ENCODE measurements around the gene PGBD5.
"Not testable (repeated sequence)": the region's sequence is repeated elsewhere in the genome, so short reads cannot be mapped to it uniquely, and the experiment has no call there.

PGBD5 gene, protein sequence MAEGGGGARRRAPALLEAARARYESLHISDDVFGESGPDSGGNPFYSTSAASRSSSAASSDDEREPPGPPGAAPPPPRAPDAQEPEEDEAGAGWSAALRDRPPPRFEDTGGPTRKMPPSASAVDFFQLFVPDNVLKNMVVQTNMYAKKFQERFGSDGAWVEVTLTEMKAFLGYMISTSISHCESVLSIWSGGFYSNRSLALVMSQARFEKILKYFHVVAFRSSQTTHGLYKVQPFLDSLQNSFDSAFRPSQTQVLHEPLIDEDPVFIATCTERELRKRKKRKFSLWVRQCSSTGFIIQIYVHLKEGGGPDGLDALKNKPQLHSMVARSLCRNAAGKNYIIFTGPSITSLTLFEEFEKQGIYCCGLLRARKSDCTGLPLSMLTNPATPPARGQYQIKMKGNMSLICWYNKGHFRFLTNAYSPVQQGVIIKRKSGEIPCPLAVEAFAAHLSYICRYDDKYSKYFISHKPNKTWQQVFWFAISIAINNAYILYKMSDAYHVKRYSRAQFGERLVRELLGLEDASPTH

GRCh38 chr1:230426246-230427093, at the start of gene PGBD5:
Gene PGBD5 (minus strand): TSS chr1:230426332. CDS start chr1:230425928, 404 bp downstream.
- DNase-seq = peak; percentile 16 to 58

GRCh38 chr1:230474924-230475323, 48.8 kb upstream of the PGBD5 start:
- DNase-seq = not testable (repeated sequence)

DNA sequence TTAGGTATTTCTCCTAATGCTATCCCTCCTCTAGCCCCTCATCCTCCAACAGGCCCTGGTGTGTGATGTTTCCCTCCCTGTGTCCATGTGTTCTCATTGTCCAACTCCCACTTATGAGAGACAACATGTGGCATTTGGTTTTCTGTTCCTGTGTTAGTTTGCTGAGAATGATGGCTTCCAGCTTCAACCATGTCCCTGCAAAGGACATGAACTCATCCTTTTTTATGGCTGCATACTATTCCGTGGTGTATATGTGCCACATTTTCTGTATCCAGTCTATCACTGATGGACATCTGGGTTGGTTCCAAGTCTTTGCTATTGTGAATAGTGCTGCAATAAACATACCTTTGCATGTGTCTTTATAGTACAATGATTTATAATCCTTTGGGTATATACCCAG, 44.6 kb upstream of the PGBD5 start:
- DNase-seq = not testable (repeated sequence)

DNA sequence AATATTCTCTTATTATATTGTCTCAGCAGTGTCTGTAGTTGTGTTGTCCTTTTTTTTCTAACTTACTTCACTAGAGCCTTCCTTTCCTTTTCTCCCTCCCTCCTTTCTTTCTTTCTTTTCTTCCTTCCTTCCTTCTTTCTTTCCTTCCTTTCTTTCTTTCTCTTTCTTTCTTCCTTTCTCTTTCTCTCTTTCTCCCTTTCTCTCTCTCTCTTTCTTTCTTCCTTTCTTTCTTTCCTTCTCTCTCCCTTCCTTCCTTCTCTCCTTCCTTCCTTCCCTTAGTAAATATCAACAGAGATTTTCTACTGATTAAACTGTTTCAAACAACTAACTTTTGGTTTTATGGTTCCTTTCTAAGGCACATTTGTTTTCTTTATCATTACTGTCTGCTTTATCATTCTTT, 43.1 kb upstream of the PGBD5 start:
- no peak for DNase-seq

- no peak for DNase-seq
These were observed 39.6 kb upstream of the PGBD5 start for GRCh38 chr1:230465691-230466090.

DNA sequence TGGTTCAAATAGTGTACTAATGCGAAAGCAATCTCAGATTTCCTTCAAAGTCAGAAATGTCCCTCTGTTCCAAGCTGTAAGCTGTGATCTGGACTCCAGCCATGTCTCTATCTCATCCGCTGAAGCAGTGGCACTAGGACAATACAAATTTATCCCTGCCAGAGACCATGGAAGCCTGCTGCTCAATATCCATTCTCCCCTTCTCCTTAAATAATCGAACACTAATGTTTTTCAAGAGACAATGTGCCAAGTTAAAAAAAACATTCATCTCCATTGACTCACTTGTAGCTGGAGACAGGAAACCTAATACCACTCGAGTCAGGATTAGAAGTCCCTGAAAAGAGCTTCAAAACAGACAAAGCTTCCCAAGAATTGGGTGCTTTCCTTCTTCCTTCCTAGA, 38.5 kb upstream of the PGBD5 start:
- DNase-seq = no peak

GRCh38 chr1:230463760-230464159, 37.6 kb upstream of the PGBD5 start:
- no peak for DNase-seq

DNA sequence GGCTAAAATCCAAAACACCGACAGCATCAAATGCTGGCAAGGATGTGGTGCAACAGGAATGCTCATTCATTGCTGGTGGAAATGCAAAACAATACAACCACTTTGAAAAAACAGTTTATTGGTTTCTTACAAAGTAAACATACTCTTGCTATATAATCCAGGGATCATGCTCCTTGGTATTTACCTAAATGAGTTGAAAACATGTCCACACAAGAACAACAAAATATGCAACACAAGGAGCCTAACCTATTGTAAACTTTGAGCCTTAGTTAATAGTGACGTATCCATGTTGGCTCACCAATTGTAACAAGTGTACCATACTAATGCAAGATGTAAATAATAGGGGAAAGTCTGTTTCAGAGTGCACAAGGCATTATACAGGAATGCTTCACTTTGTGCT, 37.2 kb upstream of the PGBD5 start:
- no peak for DNase-seq

GRCh38 chr1:230459465-230459864, 33.3 kb upstream of the PGBD5 start:
- DNase-seq = no peak

GRCh38 chr1:230458509-230458908, 32.4 kb upstream of the PGBD5 start:
- no peak for DNase-seq

DNA sequence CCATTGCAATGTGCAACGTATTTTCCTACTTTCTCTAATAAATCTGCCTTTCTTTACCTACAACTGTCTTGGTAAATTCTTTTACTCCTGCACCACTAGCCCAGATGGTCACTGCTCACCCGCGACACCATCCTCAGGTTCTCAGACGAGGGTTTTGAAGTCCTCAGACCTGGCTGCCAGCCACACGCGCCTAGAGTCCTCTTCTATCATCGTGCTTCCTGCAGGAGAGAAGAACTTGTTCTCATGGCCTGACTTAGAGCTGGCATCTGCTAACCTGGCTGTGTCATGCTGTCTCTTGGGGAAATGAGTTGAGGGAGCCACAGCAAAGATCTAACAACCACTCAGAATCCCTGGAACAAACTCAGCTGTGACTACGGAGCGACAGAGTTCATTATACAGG, 30.3 kb upstream of the PGBD5 start:
- DNase-seq = no peak

DNA sequence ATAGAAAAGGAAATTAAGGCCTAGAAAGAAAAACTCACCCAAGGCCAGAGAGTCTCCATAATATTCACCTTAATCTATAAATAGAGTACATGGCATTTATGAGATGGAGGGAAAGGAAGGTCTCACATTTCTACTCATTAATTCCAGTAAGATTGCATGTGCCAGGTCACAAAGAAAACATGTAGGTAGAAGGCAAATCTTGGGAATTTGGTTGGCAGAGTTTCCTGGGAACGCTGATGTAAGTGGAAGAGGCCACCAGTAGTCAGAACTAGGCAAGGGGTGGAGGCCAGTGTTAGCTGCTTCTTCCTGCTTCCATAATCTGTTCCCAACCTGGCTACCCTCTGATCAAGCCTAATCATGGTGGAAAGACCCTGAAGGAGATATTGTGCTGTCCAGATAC, 29.2 kb upstream of the PGBD5 start:
- DNase-seq = no peak

DNA sequence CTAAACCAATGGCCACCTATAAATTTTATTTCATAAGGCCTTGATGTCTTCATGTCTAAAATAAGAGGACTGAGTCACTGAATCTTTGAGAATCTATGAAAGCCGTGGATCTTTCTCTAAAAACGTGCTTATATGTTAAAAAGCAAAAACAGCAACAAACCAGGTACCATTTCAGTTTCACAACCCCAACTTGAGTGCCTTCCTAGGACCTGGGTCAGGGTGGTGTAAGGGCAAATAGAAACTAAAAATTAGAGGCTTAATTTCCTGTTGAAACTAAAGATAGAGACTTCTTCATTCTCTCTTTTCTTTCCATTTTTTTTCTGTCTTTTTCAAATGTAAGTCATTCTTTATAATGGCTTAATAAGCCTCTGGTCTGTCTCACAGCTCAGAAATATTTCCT, 27.2 kb upstream of the PGBD5 start:
- no peak for DNase-seq

GRCh38 chr1:230441183-230442029, 15.3 kb upstream of the PGBD5 start:
- DNase-seq = no peak

DNA sequence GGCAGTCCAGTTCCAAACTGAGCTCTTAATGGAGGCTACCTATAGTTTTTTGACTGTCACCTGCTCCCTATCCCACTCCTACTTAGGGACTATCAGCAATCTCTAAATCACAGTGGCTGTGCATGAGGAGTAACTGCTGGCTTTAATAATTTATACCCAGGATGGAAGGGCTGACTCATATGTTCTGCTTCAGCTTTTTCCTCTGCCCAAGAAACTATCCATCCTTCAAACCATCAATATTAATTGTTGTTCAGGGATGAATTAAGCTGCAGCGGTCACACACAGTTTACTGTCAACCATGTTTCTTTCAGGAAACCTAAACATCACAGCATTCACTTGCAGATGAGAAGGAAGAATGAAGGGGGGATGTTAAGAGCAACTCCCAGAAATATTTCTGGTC, 9.0 kb upstream of the PGBD5 start:
- DNase-seq = no peak

DNA sequence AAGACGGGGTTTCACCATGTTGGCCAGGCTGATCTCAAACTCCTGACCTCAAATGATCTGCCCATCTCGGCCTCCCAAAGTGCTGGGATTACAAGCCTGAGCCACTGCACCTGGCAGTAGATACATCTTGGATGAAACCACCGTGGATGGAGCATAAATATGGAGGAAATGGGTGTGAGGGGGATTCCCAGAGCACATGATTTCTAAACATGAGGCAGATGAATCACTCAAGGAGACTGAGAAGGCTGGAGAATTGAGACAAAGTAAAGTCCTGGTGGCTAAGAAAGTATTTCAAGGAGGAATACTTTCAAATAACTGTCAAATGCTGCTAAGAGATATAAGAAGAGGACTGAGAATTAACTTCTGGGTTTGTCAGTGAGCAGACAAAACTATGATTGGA, 5.4 kb upstream of the PGBD5 start:
- DNase-seq = no peak

DNA sequence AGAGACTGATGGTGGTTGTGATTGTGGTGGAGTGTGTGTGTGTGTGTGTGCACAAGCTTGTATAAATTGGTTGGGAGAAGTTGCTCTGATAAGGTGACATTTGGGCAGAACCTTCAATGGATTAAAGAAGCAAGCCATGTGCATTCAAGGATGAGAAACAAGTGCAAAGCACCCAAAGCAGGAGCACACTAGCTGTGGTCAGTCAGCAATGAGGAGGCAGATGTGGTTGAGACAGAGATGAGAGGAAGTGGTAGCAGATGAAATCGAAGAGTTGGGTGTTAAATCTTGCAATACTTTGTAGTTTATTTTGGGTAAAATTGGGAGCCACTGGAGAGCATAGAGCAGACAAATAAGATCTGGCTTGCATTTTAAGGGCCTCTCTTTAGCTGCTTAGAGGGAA, 4.4 kb upstream of the PGBD5 start:
- DNase-seq = no peak

DNA sequence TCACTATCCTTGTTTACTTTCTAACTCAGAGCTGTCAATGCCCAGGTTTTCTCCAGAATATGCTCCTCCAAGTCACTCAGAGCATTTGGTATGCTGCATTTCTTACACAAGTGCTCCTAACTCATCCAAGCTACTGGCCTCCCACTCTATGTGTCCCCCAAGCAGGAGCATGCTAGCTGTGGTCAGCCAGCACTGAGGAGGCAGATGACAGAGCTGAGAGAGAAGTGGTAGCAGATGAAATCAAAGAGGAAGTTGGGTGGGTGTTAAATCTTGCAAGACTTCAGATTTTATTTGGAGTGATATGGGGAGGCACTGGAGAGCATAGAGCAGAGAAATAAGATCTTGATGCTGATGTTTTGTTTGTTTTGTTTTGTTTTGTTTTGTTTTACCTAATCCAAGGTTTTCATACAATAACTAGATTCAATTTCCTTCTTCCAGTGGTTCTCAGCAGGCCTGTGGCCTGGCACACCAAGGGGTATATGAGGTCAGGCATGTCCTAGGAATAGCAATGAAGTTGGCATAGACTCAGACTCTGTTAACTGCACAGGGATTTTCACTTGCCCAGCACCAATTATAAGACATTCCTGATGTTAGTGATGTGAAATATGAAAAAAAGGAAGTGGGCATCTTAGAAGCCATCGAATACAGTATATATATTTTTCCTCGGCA, 3.1 kb upstream of the PGBD5 start:
- no peak for DNase-seq

- no peak for DNase-seq
These were observed 1.8 kb upstream of the PGBD5 start for GRCh38 chr1:230427981-230428380.

GRCh38 chr1:230427094-230427876, 1.2 kb upstream of the PGBD5 start:
- DNase-seq = no peak
